ENCODE data around the gene UBAP2L.
"Not testable (repeated sequence)": the region's sequence is repeated elsewhere in the genome, so short reads cannot be mapped to it uniquely, and the experiment has no call there.

UBAP2L gene

DNA sequence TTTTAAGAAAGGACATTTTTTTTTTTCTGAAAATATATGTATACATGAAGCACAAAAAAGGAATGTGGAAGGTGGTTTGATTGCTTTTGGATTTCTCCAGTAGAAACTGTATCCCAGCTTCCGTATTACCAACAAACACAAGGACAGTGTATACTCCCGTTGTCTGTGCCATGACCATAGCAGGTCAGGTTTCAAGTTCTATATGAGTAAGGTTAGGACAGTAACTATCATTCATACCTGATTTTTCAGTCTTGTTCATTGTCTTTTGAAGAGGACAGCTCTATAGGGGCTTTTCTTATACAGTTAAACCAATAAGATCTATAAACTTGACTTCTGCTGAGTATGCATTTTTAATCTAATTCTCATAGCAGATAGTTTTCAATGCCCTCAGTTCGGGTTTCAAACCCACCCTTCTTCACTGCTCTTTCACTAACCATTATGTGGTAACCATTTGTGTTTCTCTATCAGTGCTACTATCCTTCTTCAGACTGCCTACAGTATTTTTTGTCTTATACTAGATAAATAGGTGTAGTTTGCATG lies 19.6 kb downstream of the UBAP2L start:
- DNase-seq (ENCODE audit: low read depth in 2 of 2), result no peak

DNA sequence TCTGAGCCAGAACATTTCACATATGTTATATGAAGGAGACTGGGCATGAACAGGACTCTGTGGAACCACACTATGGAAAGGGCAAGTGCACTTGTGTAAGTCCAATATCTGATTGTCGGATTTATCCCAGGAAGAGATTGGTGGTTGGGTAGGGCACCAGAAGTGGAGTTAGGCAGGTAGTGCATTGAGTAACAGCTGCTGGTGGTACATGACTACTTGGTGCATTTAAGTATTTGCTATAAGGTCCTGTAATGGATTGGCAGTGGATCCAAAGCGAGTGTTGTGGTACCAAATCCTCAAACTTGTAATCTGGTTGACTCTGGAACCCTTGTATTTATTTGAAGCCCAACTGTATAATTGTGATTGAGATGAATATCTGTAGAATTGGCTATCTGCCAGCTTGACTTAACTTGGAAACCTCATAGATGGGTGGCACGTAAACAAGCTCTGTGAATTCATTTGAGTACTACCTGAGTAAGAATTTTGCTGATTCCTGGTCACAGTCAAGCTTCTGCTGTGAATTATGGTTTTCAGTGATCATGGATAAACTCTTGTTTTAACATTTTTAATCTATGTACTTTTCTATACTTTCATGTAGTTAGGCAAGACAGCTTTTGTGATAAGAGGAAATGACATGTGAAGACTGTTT lies 21.1 kb downstream of the UBAP2L start:
- DNase-seq (ENCODE audit: low read depth in 2 of 2), result no peak

DNA sequence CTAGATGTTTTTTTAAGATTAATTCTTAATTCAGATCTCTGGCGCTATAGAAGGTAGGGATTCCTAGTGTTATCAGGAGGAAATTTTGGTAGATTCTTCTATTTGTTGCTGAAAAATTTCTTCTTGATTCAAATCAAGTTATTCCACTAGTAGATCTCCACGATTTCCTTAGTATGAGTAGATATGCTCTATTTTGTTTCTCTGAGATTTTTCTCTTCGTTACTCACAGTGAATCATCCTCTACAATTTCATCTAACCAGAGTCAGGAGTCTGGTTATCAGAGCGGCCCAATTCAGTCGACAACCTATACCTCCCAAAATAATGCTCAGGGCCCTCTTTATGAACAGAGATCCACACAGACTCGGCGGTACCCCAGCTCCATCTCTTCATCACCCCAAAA lies 32.9 kb downstream of the UBAP2L start:
- no peak for DNase-seq (ENCODE audit: low read depth in 2 of 2)

DNA sequence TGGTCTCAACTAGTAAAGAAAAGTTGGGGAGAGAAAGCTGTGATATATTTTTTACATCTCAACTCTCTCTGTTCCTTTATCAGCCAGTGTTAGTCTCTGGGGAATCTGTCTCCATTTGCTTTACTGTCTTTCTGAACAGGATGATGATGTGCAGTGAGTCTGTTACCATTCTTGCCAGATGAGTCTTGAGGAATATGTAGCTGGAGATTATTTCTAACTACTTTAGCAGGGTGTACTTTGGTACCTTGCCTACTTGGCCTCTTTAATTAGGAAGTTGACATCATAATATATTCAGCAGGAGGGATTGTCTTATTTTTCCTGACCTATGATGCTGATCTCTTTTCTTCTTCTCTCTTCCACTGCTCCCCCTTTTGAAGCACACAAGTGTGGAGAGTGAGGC lies 35.9 kb downstream of the UBAP2L start:
- no peak for DNase-seq (ENCODE audit: low read depth in 2 of 2)

DNA sequence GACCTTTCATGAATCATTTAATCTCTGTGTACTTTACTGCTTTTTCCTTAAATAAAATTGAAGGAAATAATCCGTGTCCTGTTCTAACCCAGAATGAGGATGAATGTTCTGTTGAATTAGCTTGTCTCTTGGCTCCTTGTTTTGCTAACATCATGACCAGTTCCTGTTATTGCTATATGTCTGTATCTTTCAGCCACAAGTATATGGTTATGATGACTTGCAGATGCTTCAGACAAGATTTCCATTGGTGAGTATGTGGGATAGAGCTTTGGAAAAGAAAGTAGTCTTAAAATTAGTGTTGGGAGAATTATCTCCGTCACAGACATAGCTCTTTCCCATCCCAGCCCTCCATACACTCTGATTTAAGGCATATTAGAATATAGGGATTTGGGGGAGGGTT lies 38.0 kb downstream of the UBAP2L start:
- no peak for DNase-seq (ENCODE audit: low read depth in 2 of 2)

DNA sequence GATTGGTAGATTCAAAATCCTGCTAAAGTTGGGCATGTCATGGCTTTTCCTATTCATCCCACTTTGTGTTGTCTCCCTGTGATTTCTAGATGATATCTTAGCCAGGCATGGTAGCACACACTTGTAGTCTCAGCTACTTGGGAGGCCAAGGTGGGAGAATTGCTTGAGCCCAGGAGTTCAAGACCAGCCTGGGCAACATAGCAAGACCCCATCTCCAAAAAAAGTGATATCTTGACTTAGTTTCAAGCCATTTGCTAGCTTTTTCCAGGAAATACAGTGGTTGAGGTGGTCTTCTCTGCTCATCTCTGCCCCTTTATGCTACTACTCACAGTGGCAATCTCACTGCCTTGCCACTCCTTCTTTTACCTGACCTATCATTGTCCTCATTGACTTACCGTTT lies 39.4 kb downstream of the UBAP2L start:
- DNase-seq (ENCODE audit: low read depth in 2 of 2), result no peak

DNA sequence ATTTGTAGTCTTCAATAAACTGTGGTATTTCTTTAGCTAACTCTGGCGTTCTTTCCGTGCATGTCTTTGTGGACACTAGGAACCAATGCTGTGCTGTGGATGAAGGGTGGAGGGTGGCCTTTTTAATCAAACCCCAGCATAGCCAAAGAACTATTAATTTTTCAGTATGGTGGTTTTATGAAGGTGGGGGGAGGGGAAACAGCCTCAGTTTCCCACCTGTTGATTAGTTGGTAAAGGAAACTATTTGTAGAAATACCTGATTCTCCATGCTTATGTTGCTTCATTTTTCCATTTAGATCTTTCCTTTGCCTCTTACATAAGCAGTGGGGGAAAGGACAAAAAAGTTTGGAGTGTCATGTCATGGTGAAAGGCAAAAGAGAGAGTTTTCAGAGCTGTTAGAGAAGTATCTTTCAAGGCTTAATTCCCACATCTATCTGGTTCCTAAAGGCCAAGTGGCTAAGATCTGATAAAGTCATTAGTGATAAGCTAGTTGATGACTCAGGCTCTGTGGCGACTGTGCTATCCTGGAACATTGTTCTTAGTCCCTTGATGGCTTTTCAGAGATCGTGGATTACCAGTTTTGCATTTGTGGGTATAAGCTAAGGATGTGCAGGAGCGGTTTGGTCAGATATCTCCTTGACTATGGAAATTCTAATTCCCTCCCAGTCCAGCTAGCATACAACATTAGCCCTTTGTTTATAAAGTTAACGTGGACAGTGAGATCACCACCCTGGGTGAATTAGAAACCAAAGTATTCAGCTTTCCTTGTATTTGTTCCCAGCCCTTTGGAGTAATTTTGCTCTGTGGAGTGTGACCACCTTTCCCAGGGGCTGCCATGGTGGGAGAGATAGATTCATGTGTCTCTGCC lies 42.9 kb downstream of the UBAP2L start:
- DNase-seq (ENCODE audit: low read depth in 2 of 2), result no peak

DNA sequence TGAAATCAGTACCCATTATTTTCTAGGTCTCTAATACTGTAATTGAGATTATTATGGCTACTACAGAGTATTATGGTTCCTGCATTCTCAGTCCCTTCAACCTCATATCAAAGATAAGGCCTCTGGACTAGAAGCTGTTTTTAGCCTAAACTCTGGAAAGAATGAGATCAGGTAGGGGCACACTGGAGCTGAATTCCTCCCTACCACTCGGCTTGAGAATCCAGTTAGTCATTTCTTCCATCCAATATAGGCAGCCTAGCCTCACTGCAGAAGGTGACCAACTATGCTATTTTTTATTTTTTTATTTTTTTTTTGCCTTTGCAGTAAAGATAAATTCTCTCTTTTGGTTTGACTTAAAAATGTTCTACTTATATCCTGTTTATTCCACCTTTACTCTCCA lies 43.7 kb downstream of the UBAP2L start:
- DNase-seq (ENCODE audit: low read depth in 2 of 2), result no peak

DNA sequence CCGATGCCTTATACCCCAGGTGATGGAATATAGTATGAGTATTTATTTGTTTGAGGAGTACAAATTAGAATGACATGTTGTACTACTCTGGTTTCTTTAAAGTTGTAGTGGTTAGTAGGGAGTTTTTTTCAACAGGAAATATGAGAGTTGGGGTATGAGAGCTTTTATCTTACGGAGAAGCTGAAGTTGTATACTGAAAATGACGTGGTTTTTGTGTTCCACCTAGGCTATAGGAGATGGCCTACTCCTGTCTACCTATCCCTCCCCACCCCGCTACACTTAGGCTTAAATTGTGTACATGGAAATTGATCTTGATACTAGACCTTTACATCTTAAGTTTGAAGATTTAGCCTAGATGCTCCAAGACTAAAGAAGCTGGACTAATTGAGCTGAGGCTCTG lies 44.8 kb downstream of the UBAP2L start:
- no peak for DNase-seq (ENCODE audit: low read depth in 2 of 2)

DNA sequence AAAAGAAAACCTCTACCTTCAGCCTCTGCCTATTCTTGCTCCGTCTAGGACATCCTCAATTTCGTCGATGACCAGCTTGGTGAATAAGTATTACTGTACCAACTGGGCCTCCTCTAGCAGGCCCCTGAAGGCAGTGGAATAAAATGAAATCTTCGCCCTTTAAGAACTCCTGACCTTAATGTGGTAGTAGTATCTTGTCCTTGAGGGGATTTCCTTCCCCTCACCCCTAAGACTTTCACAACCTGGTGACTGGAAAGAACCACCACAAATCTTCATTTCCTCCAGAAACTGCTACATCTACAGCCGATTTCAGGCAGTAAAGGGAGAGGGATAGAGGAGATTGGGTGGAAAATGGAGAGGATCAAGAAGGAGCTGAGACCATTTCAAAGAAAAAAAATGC lies 50.1 kb downstream of the UBAP2L start:
- DNase-seq (ENCODE audit: low read depth in 2 of 2), result no peak

DNA sequence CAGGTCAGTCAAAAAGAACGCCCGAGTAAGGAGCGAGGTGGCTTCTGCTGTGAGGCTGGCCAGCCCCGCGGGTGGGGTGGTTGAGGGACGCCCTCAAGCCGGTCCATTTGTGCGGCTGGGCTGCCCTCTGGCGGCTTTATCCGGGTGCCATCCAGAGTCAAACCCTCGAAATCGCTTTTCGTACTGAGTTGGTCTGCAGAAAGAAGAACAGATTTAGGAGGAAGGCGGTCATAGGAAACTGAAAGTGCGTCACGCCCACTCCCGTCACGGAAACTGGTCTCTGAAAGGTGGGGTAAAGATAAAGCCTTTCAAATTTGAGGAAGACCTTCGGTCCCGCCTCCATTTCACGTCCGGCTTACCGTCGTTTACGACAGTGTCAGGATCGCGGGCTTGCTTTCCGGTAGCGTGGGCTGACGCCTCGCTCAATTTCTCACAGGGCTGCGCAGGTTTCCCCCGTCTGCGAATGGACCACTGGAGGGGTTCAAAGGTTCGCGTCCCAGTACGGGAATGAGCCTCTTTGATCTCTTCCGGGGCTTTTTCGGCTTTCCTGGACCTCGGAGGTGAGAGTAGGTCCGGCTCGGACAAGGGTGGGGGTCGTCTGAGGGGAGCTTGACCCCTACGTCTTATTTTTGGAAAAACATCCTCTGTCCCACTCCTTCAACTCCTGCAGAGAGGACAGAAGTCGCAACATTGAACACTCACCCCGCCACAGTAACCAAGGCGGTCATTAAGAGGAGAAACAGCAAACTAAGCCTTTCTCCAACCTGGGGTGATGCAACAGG lies 51.7 kb downstream of the UBAP2L start, which contains the start of gene HAX1:
TSS of gene HAX1 (plus strand) at position 413 of the 782 bp plus-strand sequence. CDS start at position 508, 95 bp downstream.
- peak; percentile 94 to 95 for DNase-seq (ENCODE audit: low read depth in 2 of 2)

DNA sequence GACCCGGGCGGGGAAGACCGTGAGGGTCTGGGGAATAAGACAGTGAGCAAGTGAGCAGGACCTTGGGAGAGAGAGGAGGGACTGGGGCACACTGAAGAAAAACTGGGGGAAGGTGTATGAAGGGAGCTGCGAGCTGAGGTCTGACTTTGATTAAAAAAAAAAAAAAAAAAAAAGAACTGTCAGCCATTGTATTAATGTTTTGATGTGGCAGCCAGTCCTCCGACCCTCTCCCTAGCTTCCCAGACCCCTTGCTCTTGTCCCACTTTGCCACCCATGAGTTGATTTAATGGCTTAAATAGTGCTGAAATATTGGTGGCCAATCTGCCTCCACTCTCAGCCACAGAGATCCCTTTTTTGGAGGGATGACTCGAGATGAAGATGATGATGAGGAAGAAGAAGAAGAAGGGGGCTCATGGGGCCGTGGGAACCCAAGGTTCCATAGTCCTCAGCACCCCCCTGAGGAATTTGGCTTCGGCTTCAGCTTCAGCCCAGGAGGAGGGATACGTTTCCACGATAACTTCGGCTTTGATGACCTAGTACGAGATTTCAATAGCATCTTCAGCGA lies 52.3 kb downstream of the UBAP2L start:
- DNase-seq (ENCODE audit: low read depth in 2 of 2), result no peak

DNA sequence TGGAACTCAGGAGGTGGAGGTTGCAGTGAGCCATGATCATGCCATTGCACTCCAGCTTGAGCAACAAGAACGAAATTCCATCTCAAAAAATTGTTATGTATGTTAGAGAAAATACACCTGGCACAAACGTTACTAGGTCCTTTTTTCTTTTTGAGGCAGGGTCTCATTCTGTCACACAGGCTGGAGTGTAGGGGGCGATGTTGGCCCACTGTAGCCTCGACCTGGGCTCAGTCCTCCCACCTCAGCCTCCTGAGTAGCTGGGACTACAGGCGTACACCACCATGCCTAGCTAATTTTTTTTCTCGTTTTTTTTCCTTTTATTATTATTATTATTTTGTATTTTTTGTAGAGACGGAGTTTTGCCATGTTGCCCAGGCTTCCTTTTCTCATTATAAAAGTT lies 56.0 kb downstream of the UBAP2L start:
- DNase-seq (ENCODE audit: low read depth in 2 of 2), result peak; percentile 12 to 25

DNA sequence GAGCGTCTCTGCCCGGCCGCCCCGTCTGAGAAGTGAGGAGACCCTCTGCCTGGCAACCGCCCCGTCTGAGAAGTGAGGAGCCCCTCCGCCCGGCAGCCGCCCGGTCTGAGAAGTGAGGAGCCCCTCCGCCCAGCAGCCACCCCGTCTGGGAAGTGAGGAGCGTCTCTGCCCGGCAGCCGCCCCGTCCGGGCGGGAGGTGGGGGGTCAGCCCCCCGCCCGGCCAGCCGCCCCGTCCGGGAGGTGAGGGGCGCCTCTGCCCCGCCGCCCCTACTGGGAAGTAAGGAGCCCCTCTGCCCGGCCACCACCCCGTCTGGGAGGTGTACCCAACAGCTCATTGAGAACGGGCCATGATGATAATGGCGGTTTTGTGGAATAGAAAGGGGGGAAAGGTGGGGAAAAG lies 66.8 kb downstream of the UBAP2L start:
- not testable (repeated sequence) for DNase-seq (ENCODE audit: low read depth in 2 of 2)

DNA sequence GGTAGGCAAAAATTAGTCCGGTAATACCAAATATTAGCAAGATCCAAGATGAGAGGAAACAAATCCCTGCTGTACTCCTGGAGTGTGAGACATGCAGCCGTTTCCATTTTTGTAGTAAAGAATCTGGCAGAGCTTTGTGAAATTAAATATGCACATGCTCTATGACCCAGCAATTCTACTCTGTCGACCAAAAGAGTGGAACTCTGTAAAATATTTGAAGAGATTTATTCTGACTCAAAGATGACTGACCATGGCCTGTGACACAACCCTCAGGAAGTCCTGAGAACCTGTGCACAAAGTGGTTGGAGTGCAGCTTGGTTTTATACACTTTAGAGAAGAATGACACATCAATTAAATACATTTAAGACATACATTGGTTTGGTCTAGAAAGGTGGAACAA lies 67.9 kb downstream of the UBAP2L start:
- DNase-seq (ENCODE audit: low read depth in 2 of 2), result no peak

DNA sequence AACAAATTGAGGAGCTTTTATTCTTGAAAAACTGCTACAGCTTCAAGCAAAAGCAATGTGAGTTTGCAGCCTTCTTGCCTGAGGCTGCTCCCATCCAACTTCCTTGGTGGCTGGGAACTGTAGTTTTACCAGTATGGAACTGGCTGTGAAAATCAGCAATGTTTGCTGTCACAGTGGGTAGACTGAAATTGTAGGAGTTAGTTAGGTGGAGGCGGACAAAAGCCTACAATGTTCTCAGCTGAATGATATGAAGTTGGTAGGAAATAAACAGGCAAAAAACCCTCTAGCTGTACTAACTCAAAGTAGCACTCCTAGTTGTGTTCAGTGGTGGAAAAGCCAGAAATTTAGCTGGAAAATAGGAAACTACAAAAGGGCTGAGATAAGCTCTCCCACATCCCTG lies 70.2 kb downstream of the UBAP2L start:
- DNase-seq (ENCODE audit: low read depth in 2 of 2), result no peak

DNA sequence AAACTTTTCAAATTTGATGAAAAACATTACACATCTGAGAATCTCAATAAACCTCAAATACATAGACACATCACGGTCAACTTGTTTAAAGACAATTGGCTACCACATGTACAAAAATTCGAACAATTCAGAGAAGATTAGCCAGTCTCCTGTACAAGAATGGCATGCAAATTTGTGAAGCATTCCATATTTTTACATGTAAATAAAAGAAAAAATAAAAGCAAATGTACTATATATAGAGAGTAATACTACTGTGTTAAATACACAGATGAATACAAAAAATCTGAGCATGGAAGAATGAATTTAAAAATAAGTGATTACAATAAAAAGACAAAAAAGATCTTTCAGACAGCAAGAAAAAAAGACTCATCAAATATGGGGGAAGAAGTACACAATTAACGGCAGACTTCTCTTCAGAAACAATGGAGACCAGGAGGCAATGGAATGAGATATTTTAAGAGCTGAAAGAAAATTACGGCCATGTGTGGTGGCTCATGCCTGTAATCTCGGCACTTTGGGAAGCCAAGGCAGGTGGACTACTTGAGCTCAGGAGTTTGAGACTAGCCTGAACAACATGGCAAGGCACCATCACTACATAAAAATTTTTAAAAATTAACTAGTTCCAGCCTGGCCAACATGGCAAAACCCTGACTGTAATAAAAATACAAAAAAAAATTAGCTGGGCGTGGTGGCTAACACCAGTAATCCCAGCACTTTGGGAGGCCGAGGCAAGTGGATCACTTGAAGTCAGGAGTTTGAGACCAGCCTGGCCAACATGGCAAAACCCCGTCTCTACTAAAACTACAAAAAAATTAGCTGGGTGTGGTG lies 74.9 kb downstream of the UBAP2L start:
- no peak for DNase-seq (ENCODE audit: low read depth in 2 of 2)

DNA sequence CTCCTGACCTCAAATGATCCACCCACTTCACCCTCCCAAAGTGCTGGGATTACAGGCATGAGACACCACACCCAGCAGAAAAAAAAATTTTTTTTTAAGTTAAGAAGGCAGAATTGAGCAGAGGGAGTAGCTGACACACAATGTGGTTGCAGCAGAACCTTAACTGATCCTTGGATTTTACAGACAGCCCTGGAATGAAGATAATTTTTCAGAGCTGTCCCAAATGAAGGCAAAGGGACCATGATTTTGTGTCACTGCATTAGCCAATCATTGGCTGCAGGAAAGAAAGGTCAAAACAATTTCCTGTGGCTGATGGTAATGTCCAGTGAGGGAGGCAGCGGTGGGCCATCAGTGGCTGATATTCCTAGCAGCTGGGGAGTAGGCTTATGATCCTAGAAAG lies 80.8 kb downstream of the UBAP2L start:
- no peak for DNase-seq (ENCODE audit: low read depth in 2 of 2)

DNA sequence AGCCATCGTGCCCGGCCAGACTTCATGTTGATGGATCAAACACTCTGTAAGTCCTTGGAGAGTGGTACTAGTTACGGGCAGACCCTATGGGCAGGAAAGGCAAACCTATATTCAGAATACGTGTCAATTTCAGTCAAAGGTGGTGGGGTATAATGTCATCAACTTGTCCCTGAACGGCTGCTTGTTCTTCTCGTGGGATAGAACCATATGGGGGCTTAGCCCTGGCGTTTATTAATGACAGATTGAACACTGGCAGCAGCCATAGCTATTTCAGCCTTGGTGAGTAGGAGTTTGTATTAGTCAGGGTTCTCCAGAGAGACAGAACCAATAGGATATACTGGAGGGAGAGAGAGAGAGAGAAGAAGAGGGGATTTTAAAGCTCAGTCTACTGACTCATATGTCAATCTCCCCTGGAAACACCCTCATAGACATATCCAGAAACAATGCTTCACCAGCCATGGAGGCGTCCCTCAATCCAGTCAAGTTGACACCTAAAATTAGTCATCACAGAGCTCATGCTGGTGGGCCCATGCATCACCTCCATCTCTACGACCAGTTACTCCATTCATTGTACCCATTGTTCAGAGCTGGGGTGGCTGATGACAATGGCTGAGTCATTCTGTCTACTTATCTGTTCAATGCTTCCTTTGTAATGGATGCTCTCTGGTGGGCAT lies 84.0 kb downstream of the UBAP2L start:
- DNase-seq (ENCODE audit: low read depth in 2 of 2), result peak; percentile 48 to 56

DNA sequence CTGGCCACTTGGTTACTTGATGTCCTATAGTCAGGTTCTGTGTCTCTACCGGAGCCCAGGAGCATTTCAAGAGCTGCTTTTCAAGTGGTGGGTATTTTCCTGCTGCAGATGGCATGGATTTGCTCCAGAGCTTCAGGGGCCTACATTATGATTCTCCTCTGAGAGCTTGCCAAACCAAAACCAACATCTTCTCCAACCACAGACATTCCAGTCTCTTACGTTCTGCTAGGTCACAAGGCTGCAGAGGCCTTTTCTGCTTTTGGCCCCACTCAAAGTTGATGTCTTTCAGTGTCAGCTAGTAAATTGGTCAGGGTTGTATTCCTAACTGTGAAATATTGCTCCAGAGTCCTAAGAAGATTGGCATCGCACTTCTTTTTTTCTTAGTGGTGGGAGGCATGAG lies 85.4 kb downstream of the UBAP2L start:
- no peak for DNase-seq (ENCODE audit: low read depth in 2 of 2)
